ENCODE results near the gene PHF19.

PHF19 gene

GRCh38 chr9:120853198-120853597 is 23.8 kb downstream of the PHF19 start:
- no peak for DNase-seq (ENCODE audit: low spot score)
- H3K27ac ChIP-seq, result no peak overlapping the region
- TF ChIP-seq CTCF (conservative IDR thresholded peaks at IDR 0.05; ENCODE audit: low read depth), result no peak
- ChIA-PET CTCF (interaction anchor here (0.6 kb wide), 1 partner anchor 9 kb away, joined by 3 read pairs; no protein-coding TSS in a partner anchor), POLR2A (ENCODE audit: low non-redundant PET) (interaction anchor here (1.0 kb wide), 1 partner anchor 10 kb away, joined by 5 read pairs; no protein-coding TSS in a partner anchor)

- no peak for DNase-seq (ENCODE audit: low spot score)
- ChIA-PET CTCF (no interaction called here), POLR2A (ENCODE audit: low non-redundant PET) (interaction anchor here (1.0 kb wide), 1 partner anchor 9 kb away, joined by 5 read pairs; no protein-coding TSS in a partner anchor)
- no peak overlapping the region for H3K27ac ChIP-seq
- TF ChIP-seq CTCF (conservative IDR thresholded peaks at IDR 0.05; ENCODE audit: low read depth), result no peak
Measured at GRCh38 chr9:120852240-120853010, 24.6 kb downstream of the PHF19 start.

GRCh38 chr9:120851449-120851848 is 25.5 kb downstream of the PHF19 start:
- DNase-seq (ENCODE audit: low spot score), result no peak
- CTCF ChIA-PET, result no interaction called here
- POLR2A ChIA-PET (ENCODE audit: low non-redundant PET), result no interaction called here
- TF ChIP-seq CTCF (conservative IDR thresholded peaks at IDR 0.05; ENCODE audit: low read depth), result no peak
- H3K27ac ChIP-seq, result no peak overlapping the region

- ChIA-PET CTCF (no interaction called here), POLR2A (ENCODE audit: low non-redundant PET) (no interaction called here)
- no peak for TF ChIP-seq CTCF (conservative IDR thresholded peaks at IDR 0.05; ENCODE audit: low read depth)
- no peak overlapping the region for H3K27ac ChIP-seq
- no peak for DNase-seq (ENCODE audit: low spot score)
Measured at GRCh38 chr9:120850315-120850714, 26.7 kb downstream of the PHF19 start.

- CTCF ChIA-PET, result no interaction called here
- TF ChIP-seq CTCF (conservative IDR thresholded peaks at IDR 0.05; ENCODE audit: low read depth), result no peak
- H3K27ac ChIP-seq, result no peak overlapping the region
- no peak for DNase-seq (ENCODE audit: low spot score)
- POLR2A ChIA-PET (ENCODE audit: low non-redundant PET), result no interaction called here
Measured at GRCh38 chr9:120846906-120847305, 30.1 kb downstream of the PHF19 start.

GRCh38 chr9:120846251-120846889 is 30.6 kb downstream of the PHF19 start:
- DNase-seq (ENCODE audit: low spot score), result no peak
- POLR2A ChIA-PET (ENCODE audit: low non-redundant PET), result no interaction called here
- no peak for TF ChIP-seq CTCF (conservative IDR thresholded peaks at IDR 0.05; ENCODE audit: low read depth)
- CTCF ChIA-PET, result no interaction called here
- no peak overlapping the region for H3K27ac ChIP-seq

Data from RWPE1 (cell line).